HepG2 (cell line): Measurements from ENCODE around the gene MPV17L2. TPM values are rescaled to one million over a fixed set of nuclear protein-coding genes. Genes with fewer than 3 reads are reported as not detected.

Experiments
- BHLHE40 ChIP-seq: IDR thresholded peaks from 2 replicates; pipeline ENCODE4 v1.6.1; 2011; ENCODE audit warnings: low read length, improper control_type of control experiment
- HNRNPH1 ChIP-seq: fragments of 200-400 bp; formaldehyde crosslinking; optimal IDR thresholded peaks from 2 replicates; pipeline ENCODE3; 2017; ENCODE audit warnings: mild to moderate bottlenecking, low read depth, low read length
- MAFF ChIP-seq: IDR thresholded peaks from 2 replicates; pipeline ENCODE4 v1.6.1; 2011; ENCODE audit warnings: low read depth, low read length, improper control_type of control experiment
- MED13 ChIP-seq: sonication (generic); formaldehyde crosslinking; IDR thresholded peaks from 2 replicates; pipeline ENCODE4 v1.5.0; 2020; ENCODE audit warnings: missing genetic modification reagents
- MLLT10 ChIP-seq: sonication (generic); formaldehyde crosslinking; IDR thresholded peaks from 2 replicates; pipeline ENCODE4 v1.4.0; 2020; ENCODE audit warnings: missing genetic modification reagents
- RFX3 ChIP-seq: IDR thresholded peaks from 2 replicates; pipeline ENCODE4 v1.6.1; 2016; ENCODE audit warnings: missing biosample characterization, missing genetic modification reagents
- SP4 ChIP-seq: sonication (generic); formaldehyde crosslinking; IDR thresholded peaks from 2 replicates; pipeline ENCODE4 v1.8.1; 2023; ENCODE audit warnings: mild to moderate bottlenecking, missing genetic modification reagents
- TP53 ChIP-seq: sonication (generic); formaldehyde crosslinking; conservative IDR thresholded peaks from 2 replicates; pipeline ENCODE4 v1.4.0; 2020; ENCODE audit warnings: missing genetic modification reagents
- ZEB1 ChIP-seq: IDR thresholded peaks from 2 replicates; pipeline ENCODE4 v1.6.1; 2012; ENCODE audit warnings: mild to moderate bottlenecking, low read depth, inconsistent platforms; ENCODE audit not compliant: insufficient replicate concordance
- ZKSCAN1 ChIP-seq: fragments of 150-350 bp; IDR thresholded peaks from 2 replicates; pipeline ENCODE4 v1.6.1; 2014; ENCODE audit warnings: low read length
- ZNF383 ChIP-seq: sonication (generic); formaldehyde crosslinking; IDR thresholded peaks from 2 replicates; pipeline ENCODE4 v1.4.0; 2020; ENCODE audit warnings: missing genetic modification reagents, mild to moderate bottlenecking, borderline replicate concordance
- ZNF530 ChIP-seq: sonication (generic); formaldehyde crosslinking; IDR thresholded peaks from 2 replicates; pipeline ENCODE4 v1.5.0; 2020; ENCODE audit warnings: low read depth, mild to moderate bottlenecking, missing genetic modification reagents
- ZNF576 ChIP-seq: sonication (generic); formaldehyde crosslinking; IDR thresholded peaks from 2 replicates; pipeline ENCODE4 v1.4.0; 2020; ENCODE audit warnings: mild to moderate bottlenecking, missing genetic modification reagents
- ZNF609 ChIP-seq: sonication (generic); formaldehyde crosslinking; IDR thresholded peaks from 2 replicates; pipeline ENCODE4 v1.4.0; 2020; ENCODE audit warnings: mild to moderate bottlenecking, missing genetic modification reagents, borderline replicate concordance
- ZNF782 ChIP-seq: sonication (generic); formaldehyde crosslinking; IDR thresholded peaks from 2 replicates; pipeline ENCODE4 v1.4.0; 2020; ENCODE audit warnings: missing genetic modification reagents, mild to moderate bottlenecking, borderline replicate concordance
- polyA plus RNA-seq, 8 experiments: library from polyadenylated mRNA; depleted of rRNA in 3 of 8; stranded (reverse) in 7 of 8; unstranded in 1 of 8; fragments of >200 nt; fragmentation: Illumina TruSeq in 4 of 8; extraction: Trizol in 4 of 8; gene quantifications; 2 replicates each; pipeline versions ENCODE4 v1.2.1 to v1.2.3, GENCODE V29; 2011 to 2016; ENCODE audit warnings: low read depth in 4 of 8, missing spikeins in 1 of 8, mixed read lengths in 1 of 8; ENCODE audit not compliant: insufficient read depth in 1 of 8
- total RNA-seq, 5 experiments: library from RNA; depleted of rRNA; stranded (reverse); fragments of >200 nt; fragmentation: Illumina TruSeq; extraction: Trizol; gene quantifications; 2 replicates each; pipeline ENCODE4 v1.2.3, GENCODE V29; 2016; ENCODE audit warnings: low read depth in 1 of 5
- TF ChIP-seq, protein P1 (sequence below): sonication (generic); formaldehyde crosslinking; IDR thresholded peaks from 2 replicates; pipeline ENCODE4 v1.4.0; 2020; ENCODE audit warnings: missing genetic modification reagents, mild to moderate bottlenecking, borderline replicate concordance
- TF ChIP-seq, protein P2 (sequence below): IDR thresholded peaks from 2 replicates; pipeline ENCODE4 v1.6.1; 2016; ENCODE audit warnings: missing biosample characterization, missing genetic modification reagents, low read depth
- TF ChIP-seq, protein P3 (sequence below): sonication (generic); formaldehyde crosslinking; IDR thresholded peaks from 2 replicates; pipeline ENCODE4 v1.4.0; 2020; ENCODE audit warnings: mild to moderate bottlenecking, missing genetic modification reagents

MPV17L2 gene
- total and polyA plus RNA-seq, 2 of the 13 experiments (the other 11 are each of a cell fraction or from before 2014, with no cell fraction given), result 13.6 to 16.7 TPM

GRCh38 chr19:18173572-18174288 lies 19.3 kb upstream of the MPV17L2 start, which contains the start of gene IFI30 (continued):
- TF ChIP-seq ZNF609 (CRISPR knock-in tag) (peak; percentile 16; the same call in 1 of the 2 replicates), ZNF383 (CRISPR knock-in tag) (no peak), RFX3 (0 out of 2 replicates have a peak, but pooled peaks have one; percentile 13), ZNF782 (no peak), MED13 (CRISPR knock-in tag) (peak; percentile 75), ZKSCAN1 (no peak), MLLT10 (CRISPR knock-in tag) (no peak), TP53 (CRISPR knock-in tag) (no peak), BHLHE40 (peak; percentile 92), ZEB1 (peak; percentile 34), ZNF576 (peak; percentile 63; the same call in 1 of the 2 replicates), ZNF530 (no peak), HNRNPH1 (peak; percentile 69), SP4 (no peak), MAFF (no peak)
- TF ChIP-seq, protein P1, sequence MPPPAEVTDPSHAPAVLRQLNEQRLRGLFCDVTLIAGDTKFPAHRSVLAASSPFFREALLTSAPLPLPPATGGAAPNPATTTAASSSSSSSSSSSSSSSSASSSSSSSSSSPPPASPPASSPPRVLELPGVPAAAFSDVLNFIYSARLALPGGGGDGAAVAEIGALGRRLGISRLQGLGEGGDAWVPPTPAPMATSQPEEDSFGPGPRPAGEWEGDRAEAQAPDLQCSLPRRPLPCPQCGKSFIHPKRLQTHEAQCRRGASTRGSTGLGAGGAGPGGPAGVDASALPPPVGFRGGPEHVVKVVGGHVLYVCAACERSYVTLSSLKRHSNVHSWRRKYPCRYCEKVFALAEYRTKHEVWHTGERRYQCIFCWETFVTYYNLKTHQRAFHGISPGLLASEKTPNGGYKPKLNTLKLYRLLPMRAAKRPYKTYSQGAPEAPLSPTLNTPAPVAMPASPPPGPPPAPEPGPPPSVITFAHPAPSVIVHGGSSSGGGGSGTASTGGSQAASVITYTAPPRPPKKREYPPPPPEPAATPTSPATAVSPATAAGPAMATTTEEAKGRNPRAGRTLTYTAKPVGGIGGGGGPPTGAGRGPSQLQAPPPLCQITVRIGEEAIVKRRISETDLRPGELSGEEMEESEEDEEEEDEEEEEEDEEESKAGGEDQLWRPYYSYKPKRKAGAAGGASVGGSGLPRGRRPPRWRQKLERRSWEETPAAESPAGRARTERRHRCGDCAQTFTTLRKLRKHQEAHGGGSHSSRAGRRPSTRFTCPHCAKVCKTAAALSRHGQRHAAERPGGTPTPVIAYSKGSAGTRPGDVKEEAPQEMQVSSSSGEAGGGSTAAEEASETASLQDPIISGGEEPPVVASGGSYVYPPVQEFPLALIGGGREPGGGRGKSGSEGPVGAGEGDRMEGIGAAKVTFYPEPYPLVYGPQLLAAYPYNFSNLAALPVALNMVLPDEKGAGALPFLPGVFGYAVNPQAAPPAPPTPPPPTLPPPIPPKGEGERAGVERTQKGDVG (CRISPR knock-in tag), result peak; percentile 23; the same call in 1 of the 2 replicates
- TF ChIP-seq, protein P2, sequence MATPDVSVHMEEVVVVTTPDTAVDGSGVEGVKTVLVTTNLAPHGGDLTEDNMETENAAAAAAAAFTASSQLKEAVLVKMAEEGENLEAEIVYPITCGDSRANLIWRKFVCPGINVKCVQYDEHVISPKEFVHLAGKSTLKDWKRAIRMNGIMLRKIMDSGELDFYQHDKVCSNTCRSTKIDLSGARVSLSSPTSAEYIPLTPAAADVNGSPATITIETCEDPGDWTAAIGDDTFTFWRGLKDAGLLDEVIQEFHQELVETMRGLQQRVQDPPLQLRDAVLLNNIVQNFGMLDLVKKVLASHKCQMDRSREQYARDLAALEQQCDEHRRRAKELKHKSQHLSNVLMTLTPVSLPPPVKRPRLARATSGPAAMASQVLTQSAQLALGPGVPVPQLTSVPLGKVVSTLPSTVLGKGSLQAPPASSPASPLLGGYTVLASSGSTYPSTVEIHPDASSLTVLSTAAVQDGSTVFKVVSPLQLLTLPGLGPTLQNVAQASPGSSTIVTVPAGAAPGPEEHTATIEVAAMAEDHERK, result no peak
- TF ChIP-seq, protein P3, sequence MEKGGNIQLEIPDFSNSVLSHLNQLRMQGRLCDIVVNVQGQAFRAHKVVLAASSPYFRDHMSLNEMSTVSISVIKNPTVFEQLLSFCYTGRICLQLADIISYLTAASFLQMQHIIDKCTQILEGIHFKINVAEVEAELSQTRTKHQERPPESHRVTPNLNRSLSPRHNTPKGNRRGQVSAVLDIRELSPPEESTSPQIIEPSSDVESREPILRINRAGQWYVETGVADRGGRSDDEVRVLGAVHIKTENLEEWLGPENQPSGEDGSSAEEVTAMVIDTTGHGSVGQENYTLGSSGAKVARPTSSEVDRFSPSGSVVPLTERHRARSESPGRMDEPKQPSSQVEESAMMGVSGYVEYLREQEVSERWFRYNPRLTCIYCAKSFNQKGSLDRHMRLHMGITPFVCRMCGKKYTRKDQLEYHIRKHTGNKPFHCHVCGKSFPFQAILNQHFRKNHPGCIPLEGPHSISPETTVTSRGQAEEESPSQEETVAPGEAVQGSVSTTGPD (CRISPR knock-in tag), result 0 out of 2 replicates have a peak, but pooled peaks have one; percentile 28
